ENCODE measurements around the gene KCNH4.

Gene KCNH4

DNA sequence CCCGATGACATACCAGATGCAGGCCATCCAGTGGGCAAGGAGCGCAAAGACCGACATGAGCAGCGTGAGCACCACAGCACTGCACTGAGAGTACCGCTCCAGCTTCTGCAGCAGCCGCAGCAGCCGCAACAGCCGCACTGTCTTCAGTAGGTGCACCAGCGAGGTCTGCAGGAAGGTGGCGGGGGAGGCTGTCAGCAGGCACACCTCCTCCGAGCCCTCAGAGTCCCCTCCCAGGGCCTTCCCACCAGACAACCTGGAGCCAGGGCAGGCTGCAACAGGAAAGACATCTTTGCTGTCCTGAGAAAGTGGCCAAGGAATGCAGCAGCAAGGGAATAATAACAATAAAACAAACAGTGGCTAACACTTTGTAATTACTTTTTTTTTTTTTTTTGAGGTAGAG is 9.1 kb downstream of the KCNH4 start:
- TF ChIP-seq, protein P1, sequence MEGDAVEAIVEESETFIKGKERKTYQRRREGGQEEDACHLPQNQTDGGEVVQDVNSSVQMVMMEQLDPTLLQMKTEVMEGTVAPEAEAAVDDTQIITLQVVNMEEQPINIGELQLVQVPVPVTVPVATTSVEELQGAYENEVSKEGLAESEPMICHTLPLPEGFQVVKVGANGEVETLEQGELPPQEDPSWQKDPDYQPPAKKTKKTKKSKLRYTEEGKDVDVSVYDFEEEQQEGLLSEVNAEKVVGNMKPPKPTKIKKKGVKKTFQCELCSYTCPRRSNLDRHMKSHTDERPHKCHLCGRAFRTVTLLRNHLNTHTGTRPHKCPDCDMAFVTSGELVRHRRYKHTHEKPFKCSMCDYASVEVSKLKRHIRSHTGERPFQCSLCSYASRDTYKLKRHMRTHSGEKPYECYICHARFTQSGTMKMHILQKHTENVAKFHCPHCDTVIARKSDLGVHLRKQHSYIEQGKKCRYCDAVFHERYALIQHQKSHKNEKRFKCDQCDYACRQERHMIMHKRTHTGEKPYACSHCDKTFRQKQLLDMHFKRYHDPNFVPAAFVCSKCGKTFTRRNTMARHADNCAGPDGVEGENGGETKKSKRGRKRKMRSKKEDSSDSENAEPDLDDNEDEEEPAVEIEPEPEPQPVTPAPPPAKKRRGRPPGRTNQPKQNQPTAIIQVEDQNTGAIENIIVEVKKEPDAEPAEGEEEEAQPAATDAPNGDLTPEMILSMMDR (IDR thresholded peaks at IDR 0.05; ENCODE audit: insufficient read depth, low read length, missing control alignments): no peak
- no peak for DNase-seq (ENCODE audit: low read depth, low spot score)
- ChIA-PET POLR2A (no interaction called here), CTCF (interaction anchor here (1.1 kb wide), 1 partner anchor 10 kb away, joined by 5 read pairs; no protein-coding TSS in a partner anchor)
- H3K4me3 ChIP-seq (ENCODE audit: low read depth, low read length): no peak overlapping the region

DNA sequence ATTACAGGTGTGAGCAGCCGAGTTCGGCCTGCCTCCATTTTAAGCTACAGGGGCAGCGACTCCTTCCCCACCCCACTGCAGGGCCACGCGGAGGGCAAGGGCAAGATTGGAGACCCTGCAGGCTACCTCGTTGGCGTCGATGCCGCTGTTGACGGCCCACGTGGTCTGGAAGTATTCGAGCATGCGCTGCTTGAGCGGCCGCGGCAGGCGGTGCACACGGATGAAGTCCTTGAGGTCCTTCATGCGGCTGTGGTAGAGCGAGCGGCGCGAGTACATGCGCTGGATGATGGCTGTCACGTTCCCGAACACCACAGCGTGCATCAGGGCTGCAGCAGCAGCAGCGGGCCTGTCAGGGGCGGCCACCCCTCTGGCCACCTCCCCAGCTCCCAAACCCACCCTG is 11.6 kb downstream of the KCNH4 start:
- ChIA-PET POLR2A (no interaction called here), CTCF (no interaction called here)
- no peak overlapping the region for H3K4me3 ChIP-seq (ENCODE audit: low read depth, low read length)
- DNase-seq (ENCODE audit: low read depth, low spot score): no peak
- TF ChIP-seq, protein P1 (IDR thresholded peaks at IDR 0.05; ENCODE audit: insufficient read depth, low read length, missing control alignments): no peak

DNA sequence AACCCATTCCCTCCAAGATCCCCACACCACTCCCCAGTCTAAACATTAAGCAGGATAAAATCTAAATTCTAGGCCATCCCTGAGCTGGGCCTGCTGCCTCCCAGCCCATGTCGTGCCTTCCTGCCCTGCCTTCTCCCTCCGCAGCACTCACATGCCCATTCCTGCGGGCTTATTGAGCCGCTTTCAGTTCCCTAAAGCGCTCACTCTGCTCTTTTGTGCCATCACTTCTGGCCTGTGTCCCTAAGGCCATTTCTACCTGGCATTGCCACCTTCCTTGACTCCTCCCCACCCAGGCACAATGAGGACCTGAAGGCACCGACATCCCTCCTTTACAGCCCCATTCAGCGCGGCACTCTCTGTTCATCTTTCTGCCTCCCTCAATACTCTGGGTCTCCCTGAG is 13.1 kb downstream of the KCNH4 start:
- DNase-seq (ENCODE audit: low read depth, low spot score): no peak
- TF ChIP-seq, protein P1 (IDR thresholded peaks at IDR 0.05; ENCODE audit: insufficient read depth, low read length, missing control alignments): no peak
- POLR2A ChIA-PET: no interaction called here
- no peak overlapping the region for H3K4me3 ChIP-seq (ENCODE audit: low read depth, low read length)
- CTCF ChIA-PET: interaction anchor here (1.0 to 1.3 kb wide), 2 partner anchors 12 to 14 kb away, joined by 4 read pairs; partner anchors contain the start of gene RAB5C

DNA sequence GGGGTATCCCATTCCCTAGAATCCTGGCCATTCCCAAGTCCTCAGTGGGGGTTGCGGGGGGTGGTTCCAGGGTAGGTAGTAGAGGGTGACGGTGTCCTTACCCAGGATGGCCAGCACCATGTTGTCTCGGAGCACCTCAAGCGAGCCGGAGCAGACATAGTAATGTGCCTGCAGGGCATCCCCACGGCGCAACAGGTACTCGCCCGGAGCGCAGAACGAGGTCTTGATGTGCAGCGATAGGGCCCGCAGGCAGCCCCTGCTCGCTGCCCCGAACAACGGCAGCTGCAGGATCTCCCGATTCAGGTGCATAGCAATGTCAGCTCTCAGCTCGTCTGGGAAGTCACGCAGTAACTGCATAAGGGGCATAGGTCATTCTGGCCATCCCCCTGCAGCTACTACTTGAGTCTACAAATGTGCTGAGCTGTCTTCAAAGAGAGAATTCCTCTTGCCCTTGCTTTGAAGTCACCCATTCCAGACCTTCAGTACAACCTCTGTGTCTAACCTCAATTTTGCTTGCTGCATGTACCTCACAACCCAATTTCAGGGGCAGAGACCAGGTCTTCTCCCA is 14.7 kb downstream of the KCNH4 start:
- TF ChIP-seq, protein P1 (IDR thresholded peaks at IDR 0.05; ENCODE audit: insufficient read depth, low read length, missing control alignments): no peak
- ChIA-PET CTCF (interaction anchor here (1.3 kb wide), 1 partner anchor 11 kb away, joined by 4 read pairs; the partner anchor contains the start of gene RAB5C), POLR2A (no interaction called here)
- DNase-seq (ENCODE audit: low read depth, low spot score): no peak
- no peak overlapping the region for H3K4me3 ChIP-seq (ENCODE audit: low read depth, low read length)

DNA sequence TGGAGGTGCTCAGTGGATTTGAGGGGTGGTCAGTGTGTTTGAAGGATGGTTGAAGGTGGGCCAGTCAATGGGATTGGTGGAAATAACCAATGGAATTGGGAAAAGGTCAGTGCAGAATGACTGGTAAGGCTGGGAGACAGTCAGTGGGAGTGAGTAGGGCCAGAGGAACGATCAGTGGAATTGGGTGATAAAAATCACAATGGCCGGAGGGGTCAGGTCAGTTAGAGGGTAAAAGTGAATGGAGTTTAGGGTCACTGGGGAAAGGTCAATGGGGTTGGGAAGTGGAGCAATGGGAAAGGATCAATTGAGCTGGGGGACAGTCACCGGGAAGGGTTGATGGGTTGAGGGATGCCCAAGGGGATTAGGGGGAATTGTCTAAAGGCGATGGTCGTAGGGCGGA is 15.2 kb downstream of the KCNH4 start:
- ChIA-PET CTCF (no interaction called here), POLR2A (no interaction called here)
- H3K4me3 ChIP-seq (ENCODE audit: low read depth, low read length): no peak overlapping the region
- TF ChIP-seq, protein P1 (IDR thresholded peaks at IDR 0.05; ENCODE audit: insufficient read depth, low read length, missing control alignments): no peak
- no peak for DNase-seq (ENCODE audit: low read depth, low spot score)

DNA sequence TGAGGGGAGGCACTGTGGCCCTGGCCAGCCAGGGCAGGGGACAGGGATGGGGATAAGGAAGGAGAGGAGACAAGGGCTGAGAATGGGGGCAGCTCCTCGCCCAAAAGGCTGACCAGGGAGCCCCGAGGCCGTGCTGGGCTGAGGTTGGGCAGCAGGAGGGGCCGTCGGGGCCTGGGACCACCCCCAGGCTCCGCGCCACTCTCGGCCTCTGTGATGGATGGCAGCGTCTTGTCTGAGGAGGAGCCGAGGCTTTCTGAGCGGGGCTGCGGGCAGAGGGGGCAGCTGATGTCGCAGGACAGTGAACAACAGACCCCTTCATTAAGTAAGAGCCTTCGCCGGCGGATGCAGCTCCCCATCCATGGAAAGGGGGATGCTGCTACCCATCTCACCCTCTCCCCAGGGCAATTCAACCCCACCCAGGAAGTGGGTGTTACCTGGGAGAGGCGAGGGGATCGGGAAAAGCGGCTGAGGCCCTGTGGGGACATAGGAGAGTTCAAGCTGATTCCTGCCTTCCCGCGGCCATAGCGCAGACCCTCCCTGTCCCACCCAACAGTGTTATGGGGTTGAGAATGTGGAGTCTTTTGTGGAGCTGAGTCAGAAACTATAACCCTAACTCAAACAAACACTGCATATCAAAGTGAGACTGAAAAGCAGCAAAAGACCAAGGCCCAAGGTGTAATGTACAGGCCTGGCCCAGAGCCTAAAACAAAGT is 17.1 kb downstream of the KCNH4 start:
- no peak for DNase-seq (ENCODE audit: low read depth, low spot score)
- CTCF ChIA-PET: interaction anchor here (0.7 to 1.5 kb wide), 4 partner anchors 12 to 96 kb away, joined by 3 to 7 read pairs (median 4); no protein-coding TSS in a partner anchor
- TF ChIP-seq, protein P1 (IDR thresholded peaks at IDR 0.05; ENCODE audit: insufficient read depth, low read length, missing control alignments): no peak
- H3K4me3 ChIP-seq (ENCODE audit: low read depth, low read length): no peak overlapping the region
- POLR2A ChIA-PET: no interaction called here
